HEK293T (cell line): Measurements from ENCODE around the gene TP63.

Source experiments
- CTBP1 ChIP-seq: fragments of 450-650 bp; IDR thresholded peaks from 2 replicates; pipeline ENCODE4 v1.6.1; 2016; ENCODE audit warnings: borderline replicate concordance
- ELF4 ChIP-seq: fragments of 450-650 bp; IDR thresholded peaks from 2 replicates; pipeline ENCODE4 v1.6.1; 2017; ENCODE audit warnings: antibody characterized with exemption
- FOXA1 ChIP-seq: fragments of 450-650 bp; IDR thresholded peaks from 2 replicates; pipeline ENCODE4 v1.6.1; 2016; ENCODE audit warnings: mild to moderate bottlenecking
- FOXK2 ChIP-seq: fragments of 450-650 bp; IDR thresholded peaks from 2 replicates; pipeline ENCODE4 v1.6.1; 2016; ENCODE audit warnings: mild to moderate bottlenecking
- FOXM1 ChIP-seq: fragments of 450-650 bp; IDR thresholded peaks from 2 replicates; pipeline ENCODE4 v1.6.1; 2017; ENCODE audit warnings: mild to moderate bottlenecking, borderline replicate concordance
- HDGF ChIP-seq: fragments of 450-650 bp; IDR thresholded peaks from 2 replicates; pipeline ENCODE4 v1.6.1; 2017; ENCODE audit warnings: antibody characterized with exemption, borderline replicate concordance
- L3MBTL2 ChIP-seq: fragments of 450-650 bp; conservative IDR thresholded peaks from 2 replicates; pipeline ENCODE4 v1.6.1; 2016; ENCODE audit warnings: mild to moderate bottlenecking
- LEF1 ChIP-seq: fragments of 450-650 bp; IDR thresholded peaks from 2 replicates; pipeline ENCODE4 v1.6.1; 2017; ENCODE audit warnings: mild to moderate bottlenecking, borderline replicate concordance
- SP1 ChIP-seq: fragments of 450-650 bp; IDR thresholded peaks from 2 replicates; pipeline ENCODE4 v1.6.1; 2017
- TARDBP ChIP-seq: fragments of 450-650 bp; IDR thresholded peaks from 2 replicates; pipeline ENCODE4 v1.6.1; 2016

DNA sequence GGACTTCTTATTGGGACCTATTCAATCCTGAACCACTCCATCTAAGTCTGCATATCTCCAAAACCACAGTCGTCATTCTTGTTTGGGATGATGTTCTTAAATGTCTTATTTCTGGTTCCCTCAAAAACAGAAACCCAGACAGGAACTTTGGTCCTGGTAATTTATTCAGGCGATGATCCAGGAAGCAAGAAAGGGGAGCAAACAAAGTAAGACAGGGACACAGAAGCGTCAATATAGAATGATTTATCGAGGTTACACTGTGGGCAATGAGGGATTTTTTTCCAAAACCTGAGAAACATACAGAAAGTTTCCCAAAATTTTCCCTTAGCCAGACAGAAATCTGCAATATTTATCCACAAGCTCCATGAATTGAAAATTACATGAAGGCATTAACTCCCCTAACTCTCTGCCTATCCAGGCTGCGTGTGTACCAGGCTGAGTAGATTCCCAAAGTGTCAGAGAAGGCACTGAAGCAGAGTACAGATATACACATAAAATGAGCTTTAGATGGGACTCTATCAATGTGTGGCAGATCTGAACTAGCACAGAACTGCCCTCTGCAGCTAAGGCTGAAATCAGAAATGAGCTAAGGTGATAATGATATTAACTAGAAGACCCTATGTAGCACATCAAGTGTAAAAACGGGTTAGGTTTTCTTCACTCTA is 43.2 kb downstream of the TP63 start:
- TF ChIP-seq L3MBTL2 (no peak), FOXA1 (no peak), LEF1 (no peak), SP1 (no peak), FOXM1 (no peak), ELF4 (no peak), CTBP1 (no peak), HDGF (no peak), TARDBP (no peak), FOXK2 (no peak)
